ENCODE results near the gene ZNF433. TPM values are rescaled to one million over a fixed set of nuclear protein-coding genes. Genes with fewer than 3 reads are reported as not detected.

ZNF433 gene
- total RNA-seq, 1 experiment from 2014 or later, result not detected

DNA sequence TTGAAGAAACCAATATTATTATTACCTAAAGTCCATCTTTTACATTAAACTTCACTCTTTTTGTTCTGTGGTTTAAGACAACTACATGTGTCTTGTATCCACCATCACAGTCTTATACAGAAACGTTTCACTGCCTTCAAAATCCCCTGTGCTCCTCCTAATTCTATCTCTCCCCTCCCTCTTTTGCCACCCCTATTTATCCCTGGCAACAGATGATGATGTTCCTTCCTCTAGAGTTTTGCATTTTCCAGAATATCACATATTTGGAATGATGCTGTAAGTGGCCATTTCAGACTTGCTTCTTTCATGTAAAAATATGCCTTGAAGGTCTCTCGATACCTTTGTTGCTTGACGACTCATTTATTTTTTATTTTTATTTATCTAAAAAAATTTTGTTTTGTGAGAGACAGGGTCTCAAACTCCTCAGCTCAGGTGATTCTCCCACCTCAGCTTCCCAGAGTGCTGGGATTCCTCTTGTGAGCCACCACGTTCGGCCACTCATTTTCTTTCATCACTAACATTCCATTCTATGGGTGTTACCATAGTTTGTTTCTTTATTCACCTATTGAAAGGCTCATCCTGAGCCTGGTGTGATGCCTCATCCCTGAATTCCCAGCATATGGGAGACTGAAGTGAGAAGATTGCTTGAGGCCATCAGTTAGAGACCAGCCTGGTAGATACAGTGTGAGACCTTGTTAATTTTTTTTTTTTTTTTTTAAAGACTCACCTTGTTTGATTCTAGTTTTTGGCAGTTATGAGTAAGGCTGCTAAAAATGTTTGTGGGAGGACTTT, 62.3 kb downstream of the ZNF433 start:
- no peak for DNase-seq
- H3K27me3 ChIP-seq (ENCODE audit: control insufficient read depth, insufficient read depth, low read length), result no peaks in the 10 kb centered on the region
- H3K4me3 ChIP-seq (ENCODE audit: insufficient read depth, low read depth, low read length), result no peak overlapping the region
- H3K36me3 ChIP-seq (replicated peaks; ENCODE audit: control insufficient read depth, insufficient read depth, low read length), result no peaks in the 10 kb centered on the region

DNA sequence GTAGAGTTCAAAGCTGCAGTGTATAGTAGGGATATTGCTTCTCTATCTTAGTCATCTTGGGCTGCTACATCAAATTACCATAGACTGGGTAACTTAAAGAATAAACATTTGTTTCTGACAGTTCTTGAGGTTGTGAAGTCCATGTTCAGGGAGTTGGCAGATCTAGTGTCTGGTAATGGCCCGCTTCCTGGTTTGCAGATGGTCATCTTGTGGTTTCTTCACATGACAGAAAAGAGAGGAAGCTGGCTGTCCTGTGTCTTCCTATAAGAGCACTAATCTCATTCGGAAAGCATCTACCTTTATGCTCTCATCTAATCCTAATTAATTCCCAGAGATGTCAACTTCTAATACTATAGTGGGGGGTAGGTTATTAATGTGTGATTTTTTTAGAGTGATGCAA, 64.4 kb downstream of the ZNF433 start:
- no peaks in the 10 kb centered on the region for H3K36me3 ChIP-seq (replicated peaks; ENCODE audit: control insufficient read depth, insufficient read depth, low read length)

DNA sequence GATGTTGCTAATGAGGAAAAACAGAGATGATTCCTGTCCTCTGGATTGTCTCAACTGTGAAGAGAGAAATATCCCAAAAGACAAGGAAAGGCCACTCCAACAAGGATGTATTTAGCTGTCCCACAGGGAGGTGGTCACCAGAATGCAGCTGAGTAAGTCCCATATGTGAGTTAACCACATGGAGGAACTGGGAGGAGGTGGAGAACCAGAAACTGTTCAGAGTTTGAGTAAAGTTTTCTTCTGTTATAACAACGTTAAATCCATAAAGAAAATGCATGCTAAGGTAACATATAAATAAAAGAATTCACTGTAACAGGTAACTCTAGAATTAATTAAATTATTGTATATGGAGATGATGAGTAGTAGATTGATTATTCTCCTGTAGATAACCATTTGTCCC, 65.3 kb downstream of the ZNF433 start:
- Histone ChIP-seq H3K4me3 (ENCODE audit: insufficient read depth, low read depth, low read length) (no peak overlapping the region), H3K36me3 (replicated peaks; ENCODE audit: control insufficient read depth, insufficient read depth, low read length) (no peaks in the 10 kb centered on the region), H3K27me3 (ENCODE audit: control insufficient read depth, insufficient read depth, low read length) (no peaks in the 10 kb centered on the region; the same call in 1 of the 2 replicates)
- DNase-seq, result no peak

More for the DNA sequence above, 64.4 kb downstream of the ZNF433 start:
- Histone ChIP-seq H3K27me3 (ENCODE audit: control insufficient read depth, insufficient read depth, low read length) (no peaks in the 10 kb centered on the region; the same call in 1 of the 2 replicates), H3K4me3 (ENCODE audit: insufficient read depth, low read depth, low read length) (no peak overlapping the region)
- no peak for DNase-seq

DNA sequence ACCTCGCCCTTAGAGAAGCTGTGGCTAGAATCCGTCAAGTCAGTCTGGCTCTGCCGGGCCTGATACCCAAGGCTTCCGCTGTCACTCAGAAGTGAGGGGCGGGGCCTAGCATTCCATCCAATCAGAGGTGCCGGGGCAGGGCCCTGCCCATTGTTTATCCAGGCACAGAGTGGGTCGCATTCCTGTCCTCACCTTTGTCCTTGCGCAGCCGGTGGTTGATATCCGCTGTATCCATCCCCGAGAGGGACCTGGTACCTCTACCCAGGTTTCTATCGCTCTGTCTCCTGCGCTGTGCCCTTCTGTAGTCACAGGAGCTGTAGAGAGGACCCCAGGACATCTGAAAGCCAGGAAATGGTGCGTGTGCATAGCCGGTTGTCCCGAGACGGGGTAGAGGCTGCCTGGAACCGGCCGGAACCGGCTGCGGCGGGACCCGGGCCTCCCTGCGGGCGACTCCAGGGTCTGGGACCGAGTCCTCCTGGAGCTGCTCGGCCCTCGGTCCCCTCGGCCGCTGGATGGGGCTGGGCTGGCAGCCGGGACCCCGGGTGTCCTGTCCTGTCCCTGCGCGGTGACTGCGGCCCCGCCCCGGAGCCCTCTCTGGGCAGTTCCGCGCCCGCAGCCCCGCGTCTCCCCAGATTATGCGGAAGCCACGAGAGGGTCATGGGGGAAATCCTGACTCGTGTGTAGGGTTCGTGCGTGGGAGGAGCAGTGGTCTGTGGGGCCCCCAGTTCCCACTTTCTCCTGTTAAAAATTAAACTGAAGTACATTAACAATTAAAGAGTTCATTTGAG, 70.4 kb downstream of the ZNF433 start, which contains the start of gene ZNF763:
Gene ZNF763, plus strand, starts transcription at position 183 of the 788 bp plus-strand sequence. Its CDS starts 169 bp downstream, at position 352.
- DNase-seq, result peak; percentile 97
- no peaks in the 10 kb centered on the region for H3K36me3 ChIP-seq (replicated peaks; ENCODE audit: control insufficient read depth, insufficient read depth, low read length)

More for the DNA sequence above, 70.4 kb downstream of the ZNF433 start, which contains the start of gene ZNF763:
- Histone ChIP-seq H3K4me3 (ENCODE audit: insufficient read depth, low read depth, low read length) (peak within 1 kb of the TSS; percentile 53; the same call in 1 of the 2 replicates), H3K27me3 (ENCODE audit: control insufficient read depth, insufficient read depth, low read length) (no peaks in the 10 kb centered on the region; the same call in 1 of the 2 replicates)

Other genes starting within 250 kb of the ZNF433 start
- gene ZNF491, start 237.2 kb downstream of the ZNF433 start, total RNA-seq (2014; rRNA removed; shearing (Covaris generic)), result 0.03 TPM in 1 of 2 replicates, not detected in the other
- gene ZNF440, start 221.4 kb downstream of the ZNF433 start, total RNA-seq (2014; rRNA removed; shearing (Covaris generic)), result 0.55 TPM in 1 of 2 replicates, not detected in the other
- not detected in 2 replicates for gene ZNF439, start 187.0 kb downstream of the ZNF433 start, total RNA-seq (2014; rRNA removed; shearing (Covaris generic))
- gene ZNF69, start 147.9 kb downstream of the ZNF433 start, total RNA-seq (2014; rRNA removed; shearing (Covaris generic)), result 0.07 TPM in 1 of 2 replicates, not detected in the other
- gene ZNF700, start 110.6 kb downstream of the ZNF433 start, total RNA-seq (2014; rRNA removed; shearing (Covaris generic)), result 0.03 and 0.41 TPM in 2 replicates
- gene ZNF763, start 70.6 kb downstream of the ZNF433 start, total RNA-seq (2014; rRNA removed; shearing (Covaris generic)), result 0.33 TPM in 1 of 2 replicates, not detected in the other
- gene ZNF878, start 17.3 kb upstream of the ZNF433 start, total RNA-seq (2014; rRNA removed; shearing (Covaris generic)), result not detected in 2 replicates
- 0.33 and 0.55 TPM in 2 replicates for gene ZNF844, start 29.1 kb upstream of the ZNF433 start, total RNA-seq (2014; rRNA removed; shearing (Covaris generic))
- gene ZNF20, start 104.7 kb upstream of the ZNF433 start, total RNA-seq (2014; rRNA removed; shearing (Covaris generic)), result 2.7 and 4.1 TPM in 2 replicates
- 7.7 and 12.9 TPM in 2 replicates for gene ZNF625, start 121.1 kb upstream of the ZNF433 start, total RNA-seq (2014; rRNA removed; shearing (Covaris generic))
- 1.5 and 3.8 TPM in 2 replicates for gene ZNF136, start 127.4 kb upstream of the ZNF433 start, total RNA-seq (2014; rRNA removed; shearing (Covaris generic))

Measured in H7 (cell line).